ENCODE measurements around the gene KCNK10.

GRCh38 chr14:88363644-88364043, 40.6 kb upstream of the KCNK10 start:
- TF ChIP-seq POLR2AphosphoS5 (IDR thresholded peaks at IDR 0.05; ENCODE audit: low read depth, low read length), result no peak
- no peak for TF ChIP-seq POLR2A (IDR thresholded peaks at IDR 0.05; ENCODE audit: low read depth, low read length)

All from GM12891 (cell line).